ENCODE data around the gene CFAP20.
A peak's percentile ranks its signal among the peaks of the same experiment; 100 is the strongest.

CFAP20 gene

GRCh38 chr16:58129097-58129936, at the start of gene CFAP20:
Gene CFAP20 (minus strand): TSS chr16:58129381. CDS start chr16:58129115, 266 bp downstream.
- DNase-seq: peak; percentile 98

DNA sequence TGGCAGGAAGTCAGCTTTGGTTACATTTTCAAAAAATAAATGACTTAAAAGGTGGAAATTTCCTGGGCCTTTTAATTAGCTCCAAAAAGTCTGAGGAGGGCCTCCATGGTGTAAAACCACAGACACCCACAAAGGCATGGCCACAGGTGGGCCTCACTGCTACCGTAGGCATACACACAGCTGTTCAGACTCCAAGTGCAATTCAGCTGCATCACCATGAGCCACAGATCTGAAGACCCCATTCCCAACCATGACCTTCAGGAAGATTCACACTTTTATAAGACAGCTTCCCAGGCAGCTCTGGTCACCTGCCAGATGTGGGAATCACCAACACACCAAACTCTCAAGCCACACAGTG, 48.2 kb upstream of the CFAP20 start:
- no peak for DNase-seq

DNA sequence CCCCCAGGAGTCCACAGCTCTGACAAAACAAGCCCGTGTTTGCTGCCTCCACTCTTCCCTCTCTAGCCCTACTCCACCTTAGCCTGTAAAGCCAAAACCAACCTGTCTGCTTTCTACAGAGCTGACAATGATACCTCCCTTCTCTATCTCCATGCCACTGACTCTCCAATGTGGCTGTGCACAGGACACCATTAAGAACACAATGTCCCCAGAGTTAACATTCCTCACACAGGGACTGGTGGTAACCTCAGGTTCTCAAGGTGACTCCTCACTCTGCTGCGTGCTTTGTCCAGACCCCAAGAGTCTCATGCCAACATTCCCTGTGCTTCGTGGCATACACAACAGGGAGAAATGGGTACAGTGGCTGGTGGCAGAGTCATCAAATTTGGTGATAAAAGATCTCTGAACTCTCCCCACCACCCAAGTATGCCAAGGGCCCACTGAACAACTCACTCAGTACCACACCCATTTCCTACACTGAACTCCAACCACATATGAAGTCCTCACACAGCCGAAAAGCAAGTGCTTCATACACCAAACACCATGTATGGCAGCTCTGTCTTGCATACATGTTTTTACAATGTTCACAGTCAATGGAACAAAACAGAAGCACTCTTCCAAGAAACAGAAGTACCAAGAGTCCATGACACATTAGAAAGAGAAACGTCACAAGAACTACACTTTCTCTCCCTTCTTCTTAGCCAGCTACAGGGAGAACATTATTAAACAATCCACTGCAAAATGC, 47.6 kb upstream of the CFAP20 start:
- DNase-seq: no peak

GRCh38 chr16:58170223-58170622, 41.0 kb upstream of the CFAP20 start:
- no peak for DNase-seq

- DNase-seq: no peak
These were observed 31.7 kb upstream of the CFAP20 start for GRCh38 chr16:58160855-58161254.

GRCh38 chr16:58158725-58159124, 29.5 kb upstream of the CFAP20 start:
- DNase-seq: no peak

DNA sequence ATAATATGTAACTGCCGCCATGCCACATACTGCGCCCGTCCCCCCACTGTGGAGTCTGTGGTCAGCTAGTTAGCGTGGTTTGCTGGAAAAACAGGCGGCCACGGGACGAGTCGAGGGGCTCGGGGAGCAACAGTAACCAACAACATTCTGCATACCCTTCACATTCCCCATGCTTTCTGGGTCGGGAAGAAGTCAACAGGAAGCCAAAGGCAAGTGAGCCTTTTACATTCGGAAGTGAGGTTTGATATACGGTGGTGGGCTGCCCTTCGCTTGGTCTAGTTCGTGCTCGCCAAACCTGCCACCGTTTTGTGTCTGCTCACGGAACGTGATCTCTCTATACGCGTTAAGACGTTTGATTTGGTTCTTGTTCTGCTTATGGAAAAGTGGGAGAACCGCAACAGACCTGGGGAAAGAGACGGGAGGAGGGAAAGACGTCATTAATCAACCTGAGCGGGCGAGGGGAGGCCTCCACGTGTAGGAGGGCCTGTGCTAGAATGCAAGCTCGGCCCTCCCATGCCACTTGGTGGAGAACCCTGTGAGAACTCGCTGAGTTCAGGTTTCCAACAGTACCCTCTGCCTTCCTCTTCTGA, 28.9 kb upstream of the CFAP20 start:
- no peak for DNase-seq

GRCh38 chr16:58157239-58157638, 28.1 kb upstream of the CFAP20 start:
- DNase-seq: no peak

GRCh38 chr16:58155839-58156238, 26.7 kb upstream of the CFAP20 start:
- no peak for DNase-seq

DNA sequence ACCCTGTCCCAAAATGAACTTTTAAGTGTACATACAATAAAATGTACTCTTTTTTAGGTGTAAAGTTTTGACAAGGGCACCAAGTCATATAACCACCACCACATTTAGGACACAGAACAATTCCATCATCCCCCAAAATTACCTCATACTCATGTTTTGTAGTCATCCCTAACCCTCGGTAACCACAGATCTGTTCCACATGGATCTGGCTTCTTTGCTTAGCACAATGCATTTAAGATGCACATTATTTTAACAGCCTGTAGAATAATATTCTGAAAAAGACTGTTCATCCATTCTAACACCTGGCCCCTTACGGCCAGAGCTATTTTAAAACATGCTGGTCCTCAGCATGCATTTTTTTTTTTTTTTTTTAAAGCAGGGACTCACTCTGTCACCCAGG, 25.2 kb upstream of the CFAP20 start:
- DNase-seq: no peak

GRCh38 chr16:58152246-58152868, 23.2 kb upstream of the CFAP20 start:
- no peak for DNase-seq

GRCh38 chr16:58148526-58148925, 19.3 kb upstream of the CFAP20 start:
- no peak for DNase-seq

DNA sequence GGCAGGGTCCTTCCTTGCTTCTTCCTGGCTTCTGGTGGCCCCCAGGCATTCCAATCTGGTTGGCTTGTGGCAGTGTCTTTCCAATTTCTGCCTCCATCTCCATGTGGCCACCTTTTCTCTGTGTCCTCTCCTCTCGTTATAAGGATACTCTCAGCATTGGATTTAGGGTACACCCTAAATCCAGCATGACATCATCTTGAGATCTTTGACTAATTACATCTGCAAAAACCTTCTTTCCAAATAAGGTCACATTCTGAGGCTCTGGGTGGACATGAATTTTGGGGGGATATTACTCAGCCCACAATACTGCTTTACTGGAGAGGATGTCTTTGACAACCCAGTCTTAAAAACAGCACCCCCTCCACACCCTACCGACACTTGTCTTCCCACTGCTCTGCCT, 18.9 kb upstream of the CFAP20 start:
- DNase-seq: no peak

DNA sequence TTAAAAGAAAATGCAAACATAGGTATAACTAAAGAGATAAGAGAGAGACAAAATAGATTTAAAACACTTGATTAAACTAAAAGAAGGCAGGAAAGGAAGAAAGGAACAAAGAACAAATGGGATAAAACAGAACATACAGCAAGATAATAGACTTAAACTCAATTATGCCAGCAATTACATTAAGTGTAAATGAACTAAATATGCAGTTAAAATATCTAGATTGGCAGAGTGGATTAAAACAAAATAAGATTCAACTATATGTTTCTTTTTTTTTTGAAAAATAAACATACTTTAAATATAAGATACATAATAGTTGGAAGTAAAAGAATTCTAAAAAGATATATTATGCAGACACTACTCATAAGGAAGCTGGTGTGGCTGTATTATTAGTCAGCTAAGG, 9.7 kb upstream of the CFAP20 start:
- no peak for DNase-seq

DNA sequence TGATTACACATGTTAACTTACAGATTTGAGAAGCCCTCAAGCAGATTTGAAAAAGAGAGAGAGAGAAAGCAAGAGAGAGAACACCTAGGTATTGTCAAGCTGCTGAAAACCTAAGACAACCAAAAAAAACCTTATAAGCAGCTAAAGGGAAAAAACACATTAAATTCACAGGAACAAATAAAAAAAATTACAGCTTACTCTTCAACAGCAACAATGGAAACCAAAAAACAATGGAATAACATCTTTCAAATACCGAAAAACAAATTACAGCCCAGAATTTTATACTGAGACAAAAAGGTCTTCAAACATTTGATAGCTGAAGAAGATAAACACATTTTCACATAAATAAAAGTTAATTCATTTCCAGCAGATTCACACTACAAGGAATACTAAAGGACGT, 8.4 kb upstream of the CFAP20 start:
- no peak for DNase-seq

DNA sequence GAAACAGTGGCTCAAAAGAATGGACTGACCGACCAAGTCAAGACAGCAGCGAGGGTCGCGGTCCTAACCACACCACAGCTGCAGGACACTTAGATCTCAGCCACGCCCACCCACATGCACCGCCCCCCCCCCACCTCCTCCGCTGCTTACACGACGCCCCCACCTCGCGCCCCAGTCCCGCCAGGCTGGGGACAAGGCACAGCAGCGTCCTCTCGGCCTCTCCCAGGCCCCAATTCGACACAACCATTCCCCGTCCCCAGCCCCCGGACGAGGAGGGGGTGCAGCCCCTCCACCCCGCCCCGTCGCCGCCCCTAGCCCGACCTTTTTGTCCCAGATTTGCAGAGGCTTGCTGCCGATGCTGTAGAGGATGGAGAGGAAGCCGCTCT, 477 bp downstream of the CFAP20 start:
- peak; percentile 19 for DNase-seq

GRCh38 chr16:58128181-58128631, 975 bp downstream of the CFAP20 start:
- DNase-seq: no peak

DNA sequence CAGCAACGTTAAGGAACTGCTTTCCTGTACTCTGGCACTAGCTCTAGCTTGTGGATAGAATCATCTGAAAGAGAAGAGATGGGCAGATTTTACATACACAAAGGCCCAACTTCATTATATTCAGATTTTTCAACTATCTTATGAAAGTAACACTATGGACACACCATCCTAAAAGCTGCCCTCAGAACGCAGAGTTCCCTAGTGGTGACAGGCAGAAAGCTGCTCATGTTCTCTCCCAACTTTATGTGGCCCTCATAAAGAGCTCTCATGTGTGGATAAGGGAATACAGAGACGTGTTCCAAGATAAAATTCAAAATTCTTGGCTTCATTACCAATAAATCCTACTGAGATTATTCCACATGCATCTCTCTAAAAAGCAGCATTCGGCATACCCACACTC, 1.5 kb downstream of the CFAP20 start:
- DNase-seq: peak; percentile 8

- peak; percentile 33 for DNase-seq
These were observed 2.1 kb downstream of the CFAP20 start for GRCh38 chr16:58127033-58127556.

DNA sequence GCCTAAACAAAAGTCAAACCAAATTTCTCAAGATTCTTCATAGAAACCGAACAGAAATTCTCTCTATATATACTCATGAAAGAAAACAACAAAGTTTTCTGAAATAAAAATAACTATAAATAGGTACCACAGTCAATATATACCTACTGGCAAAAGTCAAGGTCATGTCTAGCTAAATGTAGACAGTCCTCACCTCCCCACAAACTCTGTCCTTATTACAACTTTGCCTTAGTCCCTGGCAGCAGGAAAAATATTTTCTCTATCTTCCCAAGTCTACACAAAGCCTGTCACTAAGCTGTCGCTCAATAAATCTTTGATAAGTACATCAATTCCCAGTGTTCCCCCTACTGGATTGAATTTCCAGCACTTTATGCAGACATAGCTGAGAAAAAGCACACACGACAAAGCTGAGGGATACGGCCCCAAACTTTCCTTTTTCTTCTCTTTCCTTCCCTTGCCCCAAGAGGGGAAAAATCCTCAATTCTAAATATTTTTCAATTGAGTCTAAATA, 2.7 kb downstream of the CFAP20 start:
- no peak for DNase-seq

GRCh38 chr16:58125781-58126335, 3.3 kb downstream of the CFAP20 start:
- DNase-seq: no peak

DNA sequence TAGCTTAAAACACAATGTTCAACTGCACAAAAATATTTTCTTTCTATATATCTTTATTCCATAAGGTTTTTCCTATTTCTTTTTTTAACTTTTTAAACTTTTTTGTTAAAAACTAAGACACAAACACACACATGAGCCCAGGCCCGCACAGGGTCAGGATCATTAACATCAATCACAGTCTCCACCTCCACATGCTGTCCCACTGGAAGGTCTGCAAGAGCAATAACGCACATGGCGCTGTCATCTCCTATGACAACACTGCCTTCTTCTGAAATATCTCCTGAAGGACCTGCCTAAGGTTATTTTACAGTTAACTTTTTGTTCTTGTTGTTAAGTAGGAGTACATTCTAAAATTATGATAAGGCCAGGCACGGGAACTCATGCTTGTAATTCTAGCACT, 4.1 kb downstream of the CFAP20 start:
- no peak for DNase-seq

DNA sequence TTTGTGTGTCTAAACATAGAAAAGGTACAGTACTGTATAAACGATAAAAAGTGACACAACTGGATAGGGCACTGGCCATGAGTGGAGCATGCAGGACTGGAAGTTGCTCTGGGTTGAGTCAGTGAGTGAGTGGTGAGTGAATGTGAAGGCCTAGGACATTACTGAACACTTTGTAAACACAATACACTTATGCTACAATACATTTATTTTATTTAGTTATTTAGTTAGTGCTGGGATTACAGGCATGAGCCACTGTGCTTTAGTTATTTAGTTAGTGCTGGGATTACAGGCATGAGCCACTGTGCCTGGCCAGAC, 4.6 kb downstream of the CFAP20 start:
- no peak for DNase-seq

Measured in OCI-M1 (cell line).